Spleen (tissue), 11 donors: ENCODE data around the gene GOLGA7B. TPM values are rescaled to one million over a fixed set of nuclear protein-coding genes. Genes with fewer than 3 reads are reported as not detected.

Experiments used
- DNase-seq: peaks from one replicate; pipeline ENCODE4 v3.0.0-alpha.2; 2020
- H3K27ac ChIP-seq, 8 donors: fragments of 200-600 bp; sonication (generic) in 7 of 8; 1 replicate in 4 of 8; 2 replicates in 4 of 8; pipeline versions ENCODE4 v1.5.0 to v1.8.0; 2016 to 2021; ENCODE audit warnings: inconsistent platforms in 4 of 8, mild to moderate bottlenecking in 4 of 8, moderate library complexity in 1 of 8
- H3K27me3 ChIP-seq, 7 donors: fragments of 200-600 bp; sonication (generic) in 6 of 7; replicated peaks in 1 of 7; 1 replicate in 4 of 7; 2 replicates in 3 of 7; pipeline versions ENCODE4 v1.5.0 to v1.8.0; 2016 to 2021; ENCODE audit warnings: inconsistent platforms in 3 of 7, mild to moderate bottlenecking in 1 of 7
- H3K36me3 ChIP-seq, 6 donors: fragments of 200-600 bp; sonication (generic) in 5 of 6; 1 replicate in 4 of 6; 2 replicates in 2 of 6; pipeline versions ENCODE4 v1.5.0 to v1.8.0; 2016 to 2021; ENCODE audit warnings: inconsistent platforms in 2 of 6
- H3K4me1 ChIP-seq, 6 donors: fragments of 200-600 bp; sonication (generic) in 5 of 6; 1 replicate in 3 of 6; 2 replicates in 3 of 6; pipeline versions ENCODE4 v1.5.0 to v1.8.0; 2016 to 2021; ENCODE audit warnings: inconsistent platforms in 3 of 6
- H3K4me3 ChIP-seq, 8 donors: fragments of 200-600 bp; sonication (generic) in 7 of 8; 1 replicate in 4 of 8; 2 replicates in 4 of 8; pipeline versions ENCODE4 v1.5.0 to v1.8.0; 2016 to 2021; ENCODE audit warnings: inconsistent platforms in 4 of 8, mild to moderate bottlenecking in 4 of 8, moderate library complexity in 2 of 8
- H3K9me3 ChIP-seq, 8 donors: fragments of 200-600 bp; sonication (generic) in 7 of 8; 1 replicate in 4 of 8; 2 replicates in 4 of 8; pipeline versions ENCODE4 v1.5.0 to v1.8.0; 2016 to 2021; ENCODE audit warnings: inconsistent platforms in 4 of 8
- POLR2A ChIP-seq, 3 donors: fragments of 450-650 bp; IDR thresholded peaks; one replicate each; pipeline ENCODE4 v1.5.1; 2017; ENCODE audit warnings: antibody characterized with exemption in 3 of 3, mild to moderate bottlenecking in 1 of 3
- POLR2AphosphoS5 ChIP-seq, 3 donors: sonication (generic); formaldehyde crosslinking; IDR thresholded peaks; one replicate each; pipeline ENCODE4 v1.5.1; 2017; ENCODE audit warnings: antibody characterized with exemption in 3 of 3
- WGBS, 5 donors: extraction: QIAGEN DNeasy Blood & Tissue Kit in 3 of 5; methylation state at CpG; one replicate each; pipeline versions ENCODE4 v1.1.5 to v1.1.7; 2013 to 2018; 5-methylcytosine and 5-hydroxymethylcytosine counted together
- intact Hi-C: fragments of 100-400 bp; cut with DNase I; formaldehyde crosslinking; loops from one replicate; pipeline ENCODE4 v1.15.0; 2023; ENCODE audit warnings: low total_unique reads
- polyA plus RNA-seq, 3 donors: library from polyadenylated mRNA; stranded (reverse); fragments of 200-250 nt; gene quantifications; one replicate each; pipeline ENCODE4 v1.2.1, GENCODE V29; 2013
- total RNA-seq, 7 donors: library from RNA; depleted of rRNA in 3 of 7; stranded (reverse); fragments of >200 nt in 3 of 7; fragmentation: NEBNext Ultra II Directional in 4 of 7; extraction: Animal tissue kit (Norgen Biotek cat#: 25700) in 4 of 7; gene quantifications; one replicate each; pipeline versions ENCODE4 v1.1.0 to v1.2.1, GENCODE V29; 2016 to 2021
- TF ChIP-seq, protein P1 (sequence below), 11 experiments: fragments of 200-600 bp in 7 of 11; fragments of 450-650 bp in 4 of 11; sonication (generic) in 4 of 11; IDR thresholded peaks in 8 of 11; conservative IDR thresholded peaks in 3 of 11; 1 replicate in 7 of 11; 2 replicates in 4 of 11; pipeline versions ENCODE4 v1.4.0 to v1.8.0; 2016 to 2021; ENCODE audit warnings: antibody characterized with exemption in 11 of 11, inconsistent platforms in 4 of 11, mild to moderate bottlenecking in 1 of 11
- donor health status: healthy with polysubstance abuse.
- donor health status: DM: no; HTN: no; CAD: no; lungs with moderate emphysema.
- donor health status: DM: no; HTN: no; CAD: no.
- donor health status: Bipolar disorder and iron deficiency.
- donor health status: healthy.
- donor health status: DM: no; HTN: no; CAD: no.
- donor health status: DM: yes; HTN: yes; CAD: no.

Gene GOLGA7B
- total and polyA plus RNA-seq, 10 donors = 0.27 to 1.0 (median 0.52) TPM

DNA sequence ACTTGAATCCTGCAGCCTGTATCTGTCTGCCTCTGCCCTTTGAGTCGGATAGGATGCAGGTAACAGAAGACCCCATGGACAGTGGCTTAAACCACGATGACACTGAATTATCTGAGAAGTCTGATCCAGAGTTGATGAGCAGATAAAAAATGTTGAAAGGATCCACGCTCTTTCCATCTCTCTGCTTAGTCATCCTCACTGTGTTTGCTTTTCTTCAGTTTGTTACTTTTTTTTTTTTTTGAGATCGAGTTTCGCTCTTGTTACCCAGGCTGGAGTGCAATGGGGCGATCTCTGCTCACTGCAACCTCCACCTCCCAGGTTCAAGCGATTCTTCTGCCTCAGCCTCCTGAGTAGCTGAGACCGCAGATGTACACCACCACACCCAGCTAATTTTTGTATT is 36.9 kb upstream of the GOLGA7B start:
- Histone ChIP-seq H3K4me1 (no peaks in the 10 kb centered on the region), H3K27ac (no peak overlapping the region), H3K4me3 (no peak overlapping the region), H3K36me3 (no peaks in the 10 kb centered on the region), H3K9me3 (no peaks in the 10 kb centered on the region), H3K27me3 (peaks cover 0 to 27% (median 0%) of the 10 kb centered on the region in 7 donors)
- TF ChIP-seq, protein P1, sequence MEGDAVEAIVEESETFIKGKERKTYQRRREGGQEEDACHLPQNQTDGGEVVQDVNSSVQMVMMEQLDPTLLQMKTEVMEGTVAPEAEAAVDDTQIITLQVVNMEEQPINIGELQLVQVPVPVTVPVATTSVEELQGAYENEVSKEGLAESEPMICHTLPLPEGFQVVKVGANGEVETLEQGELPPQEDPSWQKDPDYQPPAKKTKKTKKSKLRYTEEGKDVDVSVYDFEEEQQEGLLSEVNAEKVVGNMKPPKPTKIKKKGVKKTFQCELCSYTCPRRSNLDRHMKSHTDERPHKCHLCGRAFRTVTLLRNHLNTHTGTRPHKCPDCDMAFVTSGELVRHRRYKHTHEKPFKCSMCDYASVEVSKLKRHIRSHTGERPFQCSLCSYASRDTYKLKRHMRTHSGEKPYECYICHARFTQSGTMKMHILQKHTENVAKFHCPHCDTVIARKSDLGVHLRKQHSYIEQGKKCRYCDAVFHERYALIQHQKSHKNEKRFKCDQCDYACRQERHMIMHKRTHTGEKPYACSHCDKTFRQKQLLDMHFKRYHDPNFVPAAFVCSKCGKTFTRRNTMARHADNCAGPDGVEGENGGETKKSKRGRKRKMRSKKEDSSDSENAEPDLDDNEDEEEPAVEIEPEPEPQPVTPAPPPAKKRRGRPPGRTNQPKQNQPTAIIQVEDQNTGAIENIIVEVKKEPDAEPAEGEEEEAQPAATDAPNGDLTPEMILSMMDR (IDR thresholded peaks at IDR 0.05 in 8 of 11, conservative IDR thresholded peaks at IDR 0.05 in 3 of 11) = no peak
- TF ChIP-seq POLR2AphosphoS5 (IDR thresholded peaks at IDR 0.05) (no peak), POLR2A (IDR thresholded peaks at IDR 0.05) (no peak)
- WGBS, 5 donors = 77 to 85% (median 82%) methylated on average over 8 of the region's 8 CpGs
- DNase-seq = no peak
- intact Hi-C loops = no loop called here

DNA sequence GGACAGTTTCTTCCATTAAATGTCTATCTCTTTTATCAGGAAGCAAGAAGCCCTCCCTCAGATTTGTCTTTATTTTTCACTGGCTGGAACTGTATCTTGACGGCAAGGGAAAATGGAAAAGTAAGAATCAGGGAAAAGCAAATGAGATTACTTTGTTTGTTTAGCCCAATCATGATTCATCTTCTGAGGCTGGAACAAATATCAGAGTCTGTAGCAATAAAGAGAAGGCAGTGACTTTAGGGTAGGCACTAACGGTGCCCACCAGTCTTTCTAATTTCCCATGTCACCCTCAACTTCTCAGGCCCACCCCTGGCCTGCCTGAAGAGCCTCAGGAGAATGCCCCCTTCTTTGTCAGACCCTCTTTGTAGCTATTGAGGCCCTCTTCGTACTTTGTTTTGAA is 36.3 kb upstream of the GOLGA7B start:
- H3K4me1 ChIP-seq = no peaks in the 10 kb centered on the region
- TF ChIP-seq, protein P1 (IDR thresholded peaks at IDR 0.05 in 8 of 11, conservative IDR thresholded peaks at IDR 0.05 in 3 of 11) = no peak
- no peak for TF ChIP-seq POLR2AphosphoS5 (IDR thresholded peaks at IDR 0.05)
- no peak for TF ChIP-seq POLR2A (IDR thresholded peaks at IDR 0.05)
- intact Hi-C loops = no loop called here
- H3K4me3 ChIP-seq = no peak overlapping the region
- H3K9me3 ChIP-seq = no peaks in the 10 kb centered on the region
- peaks cover 0 to 27% (median 0%) of the 10 kb centered on the region in 7 donors for H3K27me3 ChIP-seq
- DNase-seq = no peak
- no peak overlapping the region for H3K27ac ChIP-seq
- H3K36me3 ChIP-seq = no peaks in the 10 kb centered on the region
- 59 to 74% (median 69%) methylated on average over 3 of the region's 3 CpGs for WGBS, 5 donors

DNA sequence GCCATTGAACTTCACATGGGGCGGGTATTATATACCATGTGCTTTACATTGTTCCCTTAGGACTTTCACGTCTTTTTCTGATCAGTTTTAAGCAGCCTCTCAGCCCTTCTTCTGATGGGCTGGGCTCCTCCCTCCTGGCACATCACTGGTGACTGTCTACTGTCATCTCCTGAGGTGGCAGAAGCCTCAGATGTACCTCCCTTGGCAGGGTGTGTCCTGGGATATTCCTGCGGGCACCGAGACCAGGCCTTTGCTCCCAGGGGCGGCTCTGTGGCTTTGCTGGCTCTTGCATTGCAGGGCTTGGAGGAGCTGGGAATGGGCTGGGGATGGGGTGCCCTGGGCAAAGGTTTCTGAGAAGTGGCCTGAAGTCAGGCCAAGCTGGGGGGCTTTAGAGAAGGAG is 34.6 kb upstream of the GOLGA7B start:
- H3K4me3 ChIP-seq = no peak overlapping the region
- no peaks in the 10 kb centered on the region for H3K9me3 ChIP-seq
- intact Hi-C loops = no loop called here
- H3K27me3 ChIP-seq = peaks cover 0 to 27% (median 0%) of the 10 kb centered on the region in 7 donors
- no peak for TF ChIP-seq POLR2AphosphoS5 (IDR thresholded peaks at IDR 0.05)
- no peak for TF ChIP-seq POLR2A (IDR thresholded peaks at IDR 0.05)
- H3K4me1 ChIP-seq = no peaks in the 10 kb centered on the region
- DNase-seq = no peak
- WGBS, 5 donors = 70 to 89% (median 83%) methylated on average over 5 of the region's 5 CpGs
- no peak overlapping the region for H3K27ac ChIP-seq
- no peaks in the 10 kb centered on the region for H3K36me3 ChIP-seq

DNA sequence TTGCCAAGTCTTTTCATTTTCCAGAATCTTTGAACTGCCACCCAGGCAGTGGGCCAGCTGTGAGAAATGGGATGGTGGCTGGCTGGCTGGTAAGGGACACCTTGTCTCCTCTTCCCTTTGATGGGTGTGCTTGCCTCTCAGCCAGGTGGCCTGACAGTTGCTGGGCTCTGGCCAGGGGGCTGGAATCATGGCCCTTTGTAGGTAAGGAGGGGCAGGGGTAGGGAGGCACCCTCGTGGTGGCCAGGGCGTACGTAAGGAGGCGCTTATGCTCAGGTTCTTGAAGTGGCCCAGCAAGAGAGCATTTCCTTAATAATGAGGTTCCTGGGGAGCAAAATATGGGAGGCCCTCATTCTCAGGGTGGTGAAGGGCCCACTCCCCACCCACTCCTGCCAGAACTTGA is 33.0 kb upstream of the GOLGA7B start:
- no peak for DNase-seq
- Histone ChIP-seq H3K9me3 (no peaks in the 10 kb centered on the region), H3K36me3 (no peaks in the 10 kb centered on the region), H3K27me3 (peaks cover 0 to 30% (median 0%) of the 10 kb centered on the region in 7 donors), H3K4me1 (no peaks in the 10 kb centered on the region), H3K27ac (no peak overlapping the region), H3K4me3 (no peak overlapping the region)
- intact Hi-C loops = no loop called here
- TF ChIP-seq POLR2AphosphoS5 (IDR thresholded peaks at IDR 0.05) = no peak
- TF ChIP-seq POLR2A (IDR thresholded peaks at IDR 0.05) = no peak
- TF ChIP-seq, protein P1 (IDR thresholded peaks at IDR 0.05 in 8 of 11, conservative IDR thresholded peaks at IDR 0.05 in 3 of 11) = no peak
- WGBS, 5 donors = 72 to 94% (median 87%) methylated on average over 3 to 4 of the region's 4 CpGs

DNA sequence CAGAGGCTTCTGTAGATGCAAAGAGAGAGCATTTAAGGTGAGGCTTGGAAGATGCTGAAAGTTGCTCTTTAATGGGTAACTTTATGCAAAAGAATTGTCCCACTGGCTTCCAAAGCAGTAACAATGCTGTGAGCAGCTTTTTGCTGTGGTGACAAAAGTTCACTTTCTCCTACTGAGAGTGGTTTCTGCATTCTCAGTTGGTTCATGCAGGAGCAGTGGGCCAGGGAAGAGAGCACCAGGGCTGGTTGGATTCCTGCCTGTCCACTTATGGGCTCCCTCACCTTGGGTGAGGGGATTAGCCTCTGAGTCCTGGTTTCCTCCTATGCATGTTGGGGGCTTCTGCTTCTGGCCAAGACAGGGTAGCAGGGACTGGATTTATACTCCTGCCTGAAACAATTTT is 31.1 kb upstream of the GOLGA7B start:
- no peaks in the 10 kb centered on the region for H3K36me3 ChIP-seq
- no peaks in the 10 kb centered on the region for H3K4me1 ChIP-seq
- H3K27ac ChIP-seq = no peak overlapping the region
- intact Hi-C loops = no loop called here
- H3K4me3 ChIP-seq = no peak overlapping the region
- H3K27me3 ChIP-seq = peaks cover 0 to 30% (median 0%) of the 10 kb centered on the region in 7 donors
- no peaks in the 10 kb centered on the region for H3K9me3 ChIP-seq
- peak; percentile 12 for DNase-seq
- TF ChIP-seq POLR2A (IDR thresholded peaks at IDR 0.05) (no peak), POLR2AphosphoS5 (IDR thresholded peaks at IDR 0.05) (no peak)
- TF ChIP-seq, protein P1 (IDR thresholded peaks at IDR 0.05 in 8 of 11, conservative IDR thresholded peaks at IDR 0.05 in 3 of 11) = no peak
